ENCODE data around the gene OR6V1.

DNA sequence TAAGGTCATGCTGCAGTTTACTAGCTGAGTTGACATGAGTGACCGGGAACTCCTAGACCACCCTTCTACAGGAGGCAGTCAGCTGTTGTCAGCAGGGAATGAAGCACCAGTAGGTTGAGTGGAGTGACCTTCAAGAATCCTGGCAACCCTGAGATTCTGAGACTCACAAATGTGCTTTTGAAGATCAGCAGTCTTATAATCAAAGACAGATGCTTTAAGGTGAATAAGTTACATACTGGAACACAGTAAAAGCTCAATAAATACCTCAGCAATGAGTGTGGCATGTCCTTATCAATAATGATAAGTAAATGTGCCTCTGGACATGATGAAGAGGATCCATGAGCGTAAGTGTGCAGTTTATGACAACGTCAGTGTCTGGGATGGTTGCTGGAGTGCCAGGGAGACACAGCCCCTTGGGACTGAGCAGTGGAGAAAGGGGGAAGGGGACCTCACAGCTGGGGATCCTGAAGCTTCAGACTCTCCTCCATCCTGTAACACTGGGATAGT, 11.9 kb upstream of the OR6V1 start:
- no peak for TF ChIP-seq SREBF2 (IDR thresholded peaks at IDR 0.05; ENCODE audit: low read length)
- no peak for TF ChIP-seq POLR2AphosphoS2 (IDR thresholded peaks at IDR 0.05; ENCODE audit: low read depth, low read length)
- TF ChIP-seq BHLHE40 (IDR thresholded peaks at IDR 0.05; ENCODE audit: borderline replicate concordance in 1 of 2, low read depth in 2 of 2, low read length in 1 of 2): no peak
- TF ChIP-seq TAF1 (IDR thresholded peaks at IDR 0.05; ENCODE audit: borderline replicate concordance, low read depth, low read length): no peak
- TF ChIP-seq, protein P1, sequence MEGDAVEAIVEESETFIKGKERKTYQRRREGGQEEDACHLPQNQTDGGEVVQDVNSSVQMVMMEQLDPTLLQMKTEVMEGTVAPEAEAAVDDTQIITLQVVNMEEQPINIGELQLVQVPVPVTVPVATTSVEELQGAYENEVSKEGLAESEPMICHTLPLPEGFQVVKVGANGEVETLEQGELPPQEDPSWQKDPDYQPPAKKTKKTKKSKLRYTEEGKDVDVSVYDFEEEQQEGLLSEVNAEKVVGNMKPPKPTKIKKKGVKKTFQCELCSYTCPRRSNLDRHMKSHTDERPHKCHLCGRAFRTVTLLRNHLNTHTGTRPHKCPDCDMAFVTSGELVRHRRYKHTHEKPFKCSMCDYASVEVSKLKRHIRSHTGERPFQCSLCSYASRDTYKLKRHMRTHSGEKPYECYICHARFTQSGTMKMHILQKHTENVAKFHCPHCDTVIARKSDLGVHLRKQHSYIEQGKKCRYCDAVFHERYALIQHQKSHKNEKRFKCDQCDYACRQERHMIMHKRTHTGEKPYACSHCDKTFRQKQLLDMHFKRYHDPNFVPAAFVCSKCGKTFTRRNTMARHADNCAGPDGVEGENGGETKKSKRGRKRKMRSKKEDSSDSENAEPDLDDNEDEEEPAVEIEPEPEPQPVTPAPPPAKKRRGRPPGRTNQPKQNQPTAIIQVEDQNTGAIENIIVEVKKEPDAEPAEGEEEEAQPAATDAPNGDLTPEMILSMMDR (IDR thresholded peaks at IDR 0.05 in 2 of 3, conservative IDR thresholded peaks at IDR 0.05 in 1 of 3; ENCODE audit: control insufficient read depth in 2 of 3, extremely low read depth in 1 of 3, insufficient read depth in 1 of 3, low read depth in 3 of 3, low read length in 3 of 3): no peak
- no peak for TF ChIP-seq ZZZ3 (IDR thresholded peaks at IDR 0.05; ENCODE audit: control insufficient read depth, insufficient read length, low read depth)
- TF ChIP-seq, protein P2, sequence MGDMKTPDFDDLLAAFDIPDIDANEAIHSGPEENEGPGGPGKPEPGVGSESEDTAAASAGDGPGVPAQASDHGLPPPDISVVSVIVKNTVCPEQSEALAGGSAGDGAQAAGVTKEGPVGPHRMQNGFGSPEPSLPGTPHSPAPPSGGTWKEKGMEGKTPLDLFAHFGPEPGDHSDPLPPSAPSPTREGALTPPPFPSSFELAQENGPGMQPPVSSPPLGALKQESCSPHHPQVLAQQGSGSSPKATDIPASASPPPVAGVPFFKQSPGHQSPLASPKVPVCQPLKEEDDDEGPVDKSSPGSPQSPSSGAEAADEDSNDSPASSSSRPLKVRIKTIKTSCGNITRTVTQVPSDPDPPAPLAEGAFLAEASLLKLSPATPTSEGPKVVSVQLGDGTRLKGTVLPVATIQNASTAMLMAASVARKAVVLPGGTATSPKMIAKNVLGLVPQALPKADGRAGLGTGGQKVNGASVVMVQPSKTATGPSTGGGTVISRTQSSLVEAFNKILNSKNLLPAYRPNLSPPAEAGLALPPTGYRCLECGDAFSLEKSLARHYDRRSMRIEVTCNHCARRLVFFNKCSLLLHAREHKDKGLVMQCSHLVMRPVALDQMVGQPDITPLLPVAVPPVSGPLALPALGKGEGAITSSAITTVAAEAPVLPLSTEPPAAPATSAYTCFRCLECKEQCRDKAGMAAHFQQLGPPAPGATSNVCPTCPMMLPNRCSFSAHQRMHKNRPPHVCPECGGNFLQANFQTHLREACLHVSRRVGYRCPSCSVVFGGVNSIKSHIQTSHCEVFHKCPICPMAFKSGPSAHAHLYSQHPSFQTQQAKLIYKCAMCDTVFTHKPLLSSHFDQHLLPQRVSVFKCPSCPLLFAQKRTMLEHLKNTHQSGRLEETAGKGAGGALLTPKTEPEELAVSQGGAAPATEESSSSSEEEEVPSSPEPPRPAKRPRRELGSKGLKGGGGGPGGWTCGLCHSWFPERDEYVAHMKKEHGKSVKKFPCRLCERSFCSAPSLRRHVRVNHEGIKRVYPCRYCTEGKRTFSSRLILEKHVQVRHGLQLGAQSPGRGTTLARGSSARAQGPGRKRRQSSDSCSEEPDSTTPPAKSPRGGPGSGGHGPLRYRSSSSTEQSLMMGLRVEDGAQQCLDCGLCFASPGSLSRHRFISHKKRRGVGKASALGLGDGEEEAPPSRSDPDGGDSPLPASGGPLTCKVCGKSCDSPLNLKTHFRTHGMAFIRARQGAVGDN (IDR thresholded peaks at IDR 0.05): no peak
- TF ChIP-seq IKZF1 (conservative IDR thresholded peaks at IDR 0.05): no peak
